OCI-LY7 (cell line): ENCODE results near the gene THAP10.

ENCODE experiments used
- EZH2phosphoT487 ChIP-seq: fragments of 200-600 bp; sonication (generic); IDR thresholded peaks from 2 replicates; pipeline ENCODE4 v1.6.1; 2018; ENCODE audit warnings: low read depth, borderline replicate concordance, mild to moderate bottlenecking, mixed run types, antibody characterized with exemption, low read length, moderate library complexity, mixed read lengths
- TF ChIP-seq, protein P1 (sequence below): fragments of 200-600 bp; sonication (generic); conservative IDR thresholded peaks from 2 replicates; pipeline ENCODE4 v1.5.1; 2014; ENCODE audit warnings: mild to moderate bottlenecking, antibody characterized with exemption, low read length, moderate library complexity, mixed read lengths

DNA sequence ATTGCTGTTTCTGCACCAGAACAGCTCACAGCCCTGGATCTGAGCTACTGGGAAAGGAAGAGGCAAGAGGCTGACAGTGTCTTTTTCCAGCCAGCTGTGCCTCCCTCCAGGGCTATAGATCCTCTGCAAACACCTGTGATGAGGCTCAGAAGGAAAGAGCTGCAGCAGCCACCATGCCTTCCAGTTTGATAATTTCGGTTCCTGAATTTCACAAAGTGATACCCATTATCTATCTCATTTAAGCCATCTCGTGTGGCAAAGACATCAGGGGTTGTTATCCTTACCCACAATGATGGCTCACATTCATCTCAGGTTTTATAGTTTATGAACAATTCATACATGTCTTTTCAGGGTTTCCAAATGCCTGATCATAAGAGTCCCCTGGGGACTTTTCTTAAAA, 36.5 kb downstream of the THAP10 start:
- TF ChIP-seq, protein P1, sequence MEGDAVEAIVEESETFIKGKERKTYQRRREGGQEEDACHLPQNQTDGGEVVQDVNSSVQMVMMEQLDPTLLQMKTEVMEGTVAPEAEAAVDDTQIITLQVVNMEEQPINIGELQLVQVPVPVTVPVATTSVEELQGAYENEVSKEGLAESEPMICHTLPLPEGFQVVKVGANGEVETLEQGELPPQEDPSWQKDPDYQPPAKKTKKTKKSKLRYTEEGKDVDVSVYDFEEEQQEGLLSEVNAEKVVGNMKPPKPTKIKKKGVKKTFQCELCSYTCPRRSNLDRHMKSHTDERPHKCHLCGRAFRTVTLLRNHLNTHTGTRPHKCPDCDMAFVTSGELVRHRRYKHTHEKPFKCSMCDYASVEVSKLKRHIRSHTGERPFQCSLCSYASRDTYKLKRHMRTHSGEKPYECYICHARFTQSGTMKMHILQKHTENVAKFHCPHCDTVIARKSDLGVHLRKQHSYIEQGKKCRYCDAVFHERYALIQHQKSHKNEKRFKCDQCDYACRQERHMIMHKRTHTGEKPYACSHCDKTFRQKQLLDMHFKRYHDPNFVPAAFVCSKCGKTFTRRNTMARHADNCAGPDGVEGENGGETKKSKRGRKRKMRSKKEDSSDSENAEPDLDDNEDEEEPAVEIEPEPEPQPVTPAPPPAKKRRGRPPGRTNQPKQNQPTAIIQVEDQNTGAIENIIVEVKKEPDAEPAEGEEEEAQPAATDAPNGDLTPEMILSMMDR: no peak
- no peak for TF ChIP-seq EZH2phosphoT487
